DMS53 treated with DMSO at 0.1 percent for 48 hours (cell line): ENCODE measurements around the gene JPT2.
"Not testable (repeated sequence)": the region's sequence is repeated elsewhere in the genome, so short reads cannot be mapped to it uniquely, and the experiment has no call there.

Source experiments
- DNase-seq: peaks from one replicate; lab custom pipeline; 2025; ENCODE audit not compliant: unreplicated experiment; lab: John Stamatoyannopoulos, UW

Gene JPT2

GRCh38 chr16:1731603-1732002 is 53.5 kb downstream of the JPT2 start:
- DNase-seq, result no peak

- no peak for DNase-seq
Observed at GRCh38 chr16:1732071-1732470, 54.0 kb downstream of the JPT2 start.

GRCh38 chr16:1732551-1732987 is 54.5 kb downstream of the JPT2 start:
- not testable (repeated sequence) for DNase-seq

GRCh38 chr16:1734123-1734522 is 56.0 kb downstream of the JPT2 start:
- DNase-seq, result no peak

GRCh38 chr16:1734816-1735215 is 56.7 kb downstream of the JPT2 start:
- DNase-seq, result no peak

GRCh38 chr16:1740234-1740633 is 62.2 kb downstream of the JPT2 start:
- DNase-seq, result no peak

- no peak for DNase-seq
Observed at GRCh38 chr16:1740781-1741490, 62.9 kb downstream of the JPT2 start.

GRCh38 chr16:1741553-1742165 is 63.6 kb downstream of the JPT2 start:
- DNase-seq, result no peak

GRCh38 chr16:1743376-1744337 is 65.6 kb downstream of the JPT2 start:
- DNase-seq, result no peak

- DNase-seq, result no peak
Observed at GRCh38 chr16:1744338-1744840, 66.3 kb downstream of the JPT2 start.

GRCh38 chr16:1745181-1745899 is 67.3 kb downstream of the JPT2 start:
- no peak for DNase-seq

GRCh38 chr16:1745900-1746692 is 68.0 kb downstream of the JPT2 start:
- no peak for DNase-seq

- DNase-seq, result no peak
Observed at GRCh38 chr16:1746693-1747195, 68.7 kb downstream of the JPT2 start.

GRCh38 chr16:1747934-1748333 is 69.9 kb downstream of the JPT2 start:
- DNase-seq, result no peak

- DNase-seq, result no peak
Observed at GRCh38 chr16:1749152-1750117, 71.4 kb downstream of the JPT2 start.
